LNCaP clone FGC (cell line): Measurements from ENCODE around the gene RNF180.
"Not testable (repeated sequence)": the region's sequence is repeated elsewhere in the genome, so short reads cannot be mapped to it uniquely, and the experiment has no call there.

Source experiments
- DNase-seq: peaks from one replicate; pipeline ENCODE4 v3.0.0-alpha.2; 2011; ENCODE audit warnings: low read depth
- H3K4me3 ChIP-seq: 2 replicates; pipeline ENCODE4 v1.5.1; 2011; ENCODE audit warnings: mild to moderate bottlenecking, low read depth, low read length, control low read depth
- CTCF ChIP-seq: IDR thresholded peaks from 2 replicates; pipeline ENCODE4 v1.5.1; 2012; ENCODE audit warnings: mild to moderate bottlenecking; ENCODE audit not compliant: control insufficient read depth, insufficient read depth; ENCODE audit errors: extremely low read depth

The RNF180 gene

GRCh38 chr5:64341340-64341739 is 175.7 kb downstream of the RNF180 start:
- H3K4me3 ChIP-seq, result no peak overlapping the region
- no peak for DNase-seq
- TF ChIP-seq CTCF, result no peak

- H3K4me3 ChIP-seq, result no peak overlapping the region
- DNase-seq, result no peak
- TF ChIP-seq CTCF, result no peak
Observed at GRCh38 chr5:64344501-64344900, 178.9 kb downstream of the RNF180 start.

- H3K4me3 ChIP-seq, result no peak overlapping the region
- DNase-seq, result peak; percentile 17
- peak; percentile 56 for TF ChIP-seq CTCF
Observed at GRCh38 chr5:64347309-64347708, 181.7 kb downstream of the RNF180 start.

GRCh38 chr5:64364426-64364825 is 198.8 kb downstream of the RNF180 start:
- no peak overlapping the region for H3K4me3 ChIP-seq
- TF ChIP-seq CTCF, result no peak
- DNase-seq, result no peak

GRCh38 chr5:64384765-64385164 is 219.1 kb downstream of the RNF180 start:
- H3K4me3 ChIP-seq, result no peak overlapping the region
- TF ChIP-seq CTCF, result peak; percentile 41
- DNase-seq, result no peak

GRCh38 chr5:64397552-64397951 is 231.9 kb downstream of the RNF180 start:
- H3K4me3 ChIP-seq, result no peak overlapping the region
- no peak for DNase-seq
- no peak for TF ChIP-seq CTCF

- H3K4me3 ChIP-seq, DNase-seq: not testable (repeated sequence)
Observed at GRCh38 chr5:64398735-64399134, 233.1 kb downstream of the RNF180 start.

GRCh38 chr5:64407103-64407825 is 241.6 kb downstream of the RNF180 start:
- peak; percentile 41 for DNase-seq
- H3K4me3 ChIP-seq, result 0 out of 2 replicates have a peak overlapping the region, but pooled peaks have one; percentile 15
